B cell (primary cell): ENCODE measurements around the gene TRIP13. TPM values are rescaled to one million over a fixed set of nuclear protein-coding genes. Genes with fewer than 3 reads are reported as not detected.

Experiments
- ATAC-seq: fragments of 200-7000 bp; cut with Tn5 transposase; one replicate; pipeline ENCODE4 v1.10.0; 2021; ENCODE audit warnings: low read depth, mild to moderate bottlenecking, moderate number of reproducible peaks, moderate library complexity
- CTCF ChIA-PET: fragments of 350-600 bp; sonication (Branson Sonifier 250); formaldehyde crosslinking; loops from one replicate; lab custom pipeline; 2021; ENCODE audit warnings: antibody characterized with exemption, inconsistent platforms; lab: Charles Lee
- POLR2A ChIA-PET: fragments of 350-600 bp; sonication (Branson Sonifier 250); formaldehyde crosslinking; loops from one replicate; lab custom pipeline; 2021; ENCODE audit warnings: antibody characterized with exemption; lab: Charles Lee
- DNase-seq: peaks from one replicate; pipeline ENCODE4 v3.0.0; 2013
- H2AFZ ChIP-seq: 2 replicates; pipeline ENCODE4 v1.6.1; 2012; ENCODE audit warnings: mild to moderate bottlenecking, low read depth, low read length; ENCODE audit not compliant: insufficient read depth, poor library complexity, severe bottlenecking
- H3K27ac ChIP-seq, 2 donors: 1 replicate in 1 of 2; 2 replicates in 1 of 2; pipeline ENCODE4 v1.5.1; 2012 to 2013; ENCODE audit warnings: low read length in 2 of 2, mild to moderate bottlenecking in 2 of 2, moderate library complexity in 1 of 2
- H3K27me3 ChIP-seq, 4 experiments: fragments of 200-600 bp in 1 of 4; sonication (generic) in 1 of 4; replicated peaks in 1 of 4; 1 replicate in 2 of 4; 2 replicates in 2 of 4; pipeline versions ENCODE4 v1.6.1 to v1.7.0; 2013 to 2016; ENCODE audit warnings: low read length in 3 of 4, mild to moderate bottlenecking in 2 of 4, mixed read lengths in 1 of 4, moderate library complexity in 1 of 4; ENCODE audit not compliant: insufficient read depth in 4 of 4, control insufficient read depth in 3 of 4; ENCODE audit errors: control extremely low read depth in 1 of 4
- H3K36me3 ChIP-seq, 2 experiments: replicated peaks in 1 of 2; 1 replicate in 1 of 2; 2 replicates in 1 of 2; pipeline versions ENCODE4 v1.6.1 to v1.7.1; 2013; ENCODE audit warnings: low read length in 1 of 2; ENCODE audit not compliant: insufficient read depth in 2 of 2, control insufficient read depth in 1 of 2; ENCODE audit errors: control extremely low read depth in 1 of 2, extremely low read depth in 1 of 2
- H3K4me1 ChIP-seq, 2 donors: fragments of 200-600 bp in 1 of 2; sonication (generic) in 1 of 2; 1 replicate in 1 of 2; 2 replicates in 1 of 2; pipeline versions ENCODE4 v1.5.1 to v1.6.1; 2013 to 2017; ENCODE audit warnings: low read length in 2 of 2; ENCODE audit not compliant: control insufficient read depth in 2 of 2, insufficient read depth in 2 of 2
- H3K4me2 ChIP-seq: replicated peaks from 2 replicates; pipeline ENCODE3; 2012; ENCODE audit warnings: mild to moderate bottlenecking, low read depth, low read length; ENCODE audit not compliant: poor library complexity, severe bottlenecking
- H3K4me3 ChIP-seq, 5 experiments: fragments of 200-600 bp in 1 of 5; sonication (generic) in 1 of 5; 1 replicate in 3 of 5; 2 replicates in 2 of 5; pipeline versions ENCODE4 v1.5.1 to v1.7.0; 2011 to 2016; ENCODE audit warnings: low read length in 4 of 5, mild to moderate bottlenecking in 4 of 5, low read depth in 2 of 5, control low read depth in 1 of 5, moderate library complexity in 1 of 5; ENCODE audit not compliant: insufficient read depth in 1 of 5; ENCODE audit errors: control extremely low read depth in 1 of 5, extremely low read depth in 1 of 5
- H3K79me2 ChIP-seq: fragments of 200-600 bp; sonication (generic); one replicate; pipeline ENCODE4 v1.6.0; 2016; ENCODE audit warnings: low read length; ENCODE audit not compliant: control insufficient read depth, insufficient read depth
- H3K9ac ChIP-seq: fragments of 200-600 bp; sonication (generic); 2 replicates; pipeline ENCODE4 v1.6.1; 2017; ENCODE audit warnings: mild to moderate bottlenecking, low read length, moderate library complexity
- H3K9me3 ChIP-seq, 3 donors: one replicate each; pipeline versions ENCODE4 v1.6.1 to v1.7.1; 2013; ENCODE audit warnings: low read length in 2 of 3; ENCODE audit not compliant: control insufficient read depth in 2 of 3, insufficient read depth in 1 of 3; ENCODE audit errors: control extremely low read depth in 1 of 3
- H4K20me1 ChIP-seq: 2 replicates; pipeline ENCODE4 v1.6.0; 2012; ENCODE audit warnings: mild to moderate bottlenecking, low read length; ENCODE audit not compliant: insufficient read depth, control insufficient read depth, poor library complexity, severe bottlenecking
- H3K27ac Mint-ChIP-seq: one replicate; pipeline ENCODE4 v1.8.0; 2021; ENCODE audit warnings: mixed read lengths
- H3K27me3 Mint-ChIP-seq: one replicate; pipeline ENCODE4 v1.8.0; 2021; ENCODE audit warnings: mixed read lengths
- H3K4me1 Mint-ChIP-seq: one replicate; pipeline ENCODE4 v1.8.0; 2021; ENCODE audit warnings: mixed read lengths
- H3K4me3 Mint-ChIP-seq: one replicate; pipeline ENCODE4 v1.8.0; 2021; ENCODE audit warnings: mixed read lengths
- H3K9me3 Mint-ChIP-seq: one replicate; pipeline ENCODE4 v1.8.0; 2022; ENCODE audit warnings: mixed read lengths; ENCODE audit not compliant: insufficient read depth
- CTCF ChIP-seq: fragments of 200-600 bp; IDR thresholded peaks from one replicate; pipeline ENCODE4 v1.8.0; 2022; ENCODE audit warnings: antibody characterized with exemption, mild to moderate bottlenecking
- EZH2 ChIP-seq: IDR thresholded peaks from 2 replicates; pipeline ENCODE4 v1.6.1; 2012; ENCODE audit warnings: borderline replicate concordance, low read depth, mild to moderate bottlenecking, moderate library complexity, low read length; ENCODE audit not compliant: insufficient read depth, poor library complexity, severe bottlenecking
- WGBS: methylation state at CpG from one replicate; pipeline ENCODE4 v1.1.5; 2013; ENCODE audit warnings: missing lambda C conversion rate; ENCODE audit not compliant: insufficient coverage; 5-methylcytosine and 5-hydroxymethylcytosine counted together
- intact Hi-C: fragments of 100-400 bp; cut with micrococcal nuclease; formaldehyde crosslinking; loops from one replicate; pipeline ENCODE4 v1.10.0; 2022
- polyA plus RNA-seq: library from polyadenylated mRNA; depleted of rRNA; stranded (reverse); fragments of >200 nt; gene quantifications from 2 replicates; pipeline ENCODE4 v1.2.3, GENCODE V29; 2012
- total RNA-seq, 2 donors: library from RNA; stranded (reverse); fragments of 120-200 nt in 1 of 2; gene quantifications; 1 replicate in 1 of 2; 2 replicates in 1 of 2; pipeline versions ENCODE4 v1.2.3 to v1.2.4, GENCODE V29; 2013 to 2022

TRIP13 gene
- total and polyA plus RNA-seq, 2 donors (not counting 1 experiment from before 2014, with no cell fraction given): 0.63 to 1.1 TPM

GRCh38 chr5:856531-857425 is 35.9 kb upstream of the TRIP13 start:
- H3K4me3 ChIP-seq: no peak overlapping the region
- no peaks in the 10 kb centered on the region for H3K9me3 ChIP-seq
- no peak overlapping the region for H3K27ac Mint-ChIP-seq
- DNase-seq (no peak), ATAC-seq (no peak)
- H3K27ac ChIP-seq: no peak overlapping the region
- H3K9me3 Mint-ChIP-seq: no peaks in the 10 kb centered on the region
- WGBS: 90% methylated on average over 16 of the region's 16 CpGs
- intact Hi-C loops: no loop called here
- H3K4me1 Mint-ChIP-seq: no peaks in the 10 kb centered on the region
- TF ChIP-seq EZH2 (no peak), CTCF (no peak)
- no peaks in the 10 kb centered on the region for H4K20me1 ChIP-seq
- H3K36me3 ChIP-seq: no peaks in the 10 kb centered on the region
- peaks cover 6% of the 10 kb centered on the region for H3K27me3 Mint-ChIP-seq
- no peak overlapping the region for H3K9ac ChIP-seq
- no peaks in the 10 kb centered on the region for H3K79me2 ChIP-seq
- H3K27me3 ChIP-seq: no peaks in the 10 kb centered on the region
- H3K4me1 ChIP-seq: no peaks in the 10 kb centered on the region
- ChIA-PET POLR2A (no interaction called here), CTCF (no interaction called here)
- H3K4me3 Mint-ChIP-seq: no peak overlapping the region
- no peak overlapping the region for H3K4me2 ChIP-seq
- H2AFZ ChIP-seq: no peak overlapping the region

- no peaks in the 10 kb centered on the region for H3K27me3 Mint-ChIP-seq
- DNase-seq (no peak), ATAC-seq (no peak)
- Histone ChIP-seq H3K4me1 (no peaks in the 10 kb centered on the region), H3K27ac (no peak overlapping the region), H2AFZ (no peak overlapping the region), H3K27me3 (no peaks in the 10 kb centered on the region), H3K9ac (no peak overlapping the region), H3K36me3 (peaks cover 0 to 15% of the 10 kb centered on the region in 2 experiments), H4K20me1 (no peaks in the 10 kb centered on the region), H3K79me2 (no peaks in the 10 kb centered on the region), H3K9me3 (no peaks in the 10 kb centered on the region), H3K4me3 (no peak overlapping the region), H3K4me2 (no peak overlapping the region)
- TF ChIP-seq EZH2 (no peak), CTCF (no peak)
- no peaks in the 10 kb centered on the region for H3K9me3 Mint-ChIP-seq
- ChIA-PET POLR2A (no interaction called here), CTCF (no interaction called here)
- intact Hi-C loops: no loop called here
- H3K4me3 Mint-ChIP-seq: no peak overlapping the region
- WGBS: 93% methylated on average over 7 of the region's 11 CpGs
- H3K4me1 Mint-ChIP-seq: no peaks in the 10 kb centered on the region
- H3K27ac Mint-ChIP-seq: no peak overlapping the region
Measured at GRCh38 chr5:858726-859125, 34.0 kb upstream of the TRIP13 start.
